ENCODE results near the gene CBL.

Gene CBL

DNA sequence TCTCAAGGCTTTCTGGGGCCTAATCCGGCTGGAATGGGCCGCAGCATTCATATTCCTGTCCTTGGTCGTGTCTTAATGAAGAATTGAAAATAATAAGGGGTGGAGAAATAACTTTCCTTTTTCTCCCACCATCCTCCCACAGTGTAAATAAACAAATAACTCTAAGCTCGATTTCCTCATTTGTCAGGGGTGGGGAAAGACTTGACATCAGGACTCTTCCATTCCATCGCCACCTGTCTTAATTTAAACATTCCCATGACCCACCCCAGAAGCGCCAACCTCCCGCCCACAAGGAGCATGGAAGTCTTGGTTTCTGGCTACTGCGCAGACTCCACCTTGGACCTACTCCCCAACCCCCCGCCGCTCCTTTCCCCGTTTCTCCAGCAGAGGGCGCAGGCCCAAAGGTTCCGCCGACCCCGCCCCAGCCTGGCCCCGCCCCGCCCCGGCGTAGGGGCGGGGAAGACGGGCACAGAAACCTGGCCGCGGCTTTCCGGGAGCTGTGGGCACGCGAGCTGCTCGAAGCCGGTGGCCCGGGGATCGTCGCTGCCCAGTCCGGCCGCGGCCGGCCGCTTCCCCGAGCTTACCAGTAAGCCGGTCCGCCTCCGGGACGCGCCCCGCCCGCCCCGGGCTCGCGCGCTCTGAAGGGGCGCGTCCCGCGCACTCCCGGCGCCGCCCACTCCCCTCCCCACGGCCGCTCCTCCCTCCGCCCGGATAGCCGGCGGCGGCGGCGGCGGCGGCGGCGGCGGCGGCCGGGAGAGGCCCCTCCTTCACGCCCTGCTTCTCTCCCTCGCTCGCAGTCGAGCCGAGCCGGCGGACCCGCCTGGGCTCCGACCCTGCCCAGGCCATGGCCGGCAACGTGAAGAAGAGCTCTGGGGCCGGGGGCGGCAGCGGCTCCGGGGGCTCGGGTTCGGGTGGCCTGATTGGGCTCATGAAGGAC, at the start of gene CBL (continued):
- TF ChIP-seq IKZF3 (tag by site-specific recombination; IDR thresholded peaks at IDR 0.05) (0 out of 2 replicates have a peak, but pooled peaks have one; percentile 55), SP3 (tag by site-specific recombination; IDR thresholded peaks at IDR 0.05) (peak; percentile 84), ZIC2 (tag by site-specific recombination; IDR thresholded peaks at IDR 0.05) (no peak), ZNF121 (tag by site-specific recombination; IDR thresholded peaks at IDR 0.05) (no peak), ZNF169 (tag by site-specific recombination; IDR thresholded peaks at IDR 0.05) (no peak), TCF7L2 (IDR thresholded peaks at IDR 0.05; ENCODE audit: borderline replicate concordance, low read depth, low read length) (peak; percentile 60; the same call in 1 of the 2 replicates), ZNF654 (tag by site-specific recombination; IDR thresholded peaks at IDR 0.05; ENCODE audit: low read depth) (peak; percentile 28; the same call in 1 of the 2 replicates), TRIM28 (IDR thresholded peaks at IDR 0.05; ENCODE audit: borderline replicate concordance, low read length) (no peak), ZNF214 (tag by site-specific recombination; IDR thresholded peaks at IDR 0.05; ENCODE audit: borderline replicate concordance) (no peak), ZNF776 (tag by site-specific recombination; IDR thresholded peaks at IDR 0.05; ENCODE audit: borderline replicate concordance) (no peak), ZNF555 (tag by site-specific recombination; conservative IDR thresholded peaks at IDR 0.05) (no peak), ZNF311 (tag by site-specific recombination; IDR thresholded peaks at IDR 0.05; ENCODE audit: borderline replicate concordance) (no peak), KLF1 (tag by site-specific recombination; IDR thresholded peaks at IDR 0.05) (peak; percentile 48), ZNF561 (tag by site-specific recombination; IDR thresholded peaks at IDR 0.05; ENCODE audit: borderline replicate concordance) (no peak; the same call in 1 of the 2 replicates), FEZF1 (tag by site-specific recombination; IDR thresholded peaks at IDR 0.05) (no peak), ZNF10 (tag by site-specific recombination; IDR thresholded peaks at IDR 0.05) (no peak), KLF10 (tag by site-specific recombination; IDR thresholded peaks at IDR 0.05) (peak; percentile 90), ZNF391 (tag by site-specific recombination; IDR thresholded peaks at IDR 0.05; ENCODE audit: borderline replicate concordance, low read depth) (no peak), ZBTB49 (tag by site-specific recombination; IDR thresholded peaks at IDR 0.05; ENCODE audit: low read depth) (no peak), ZNF155 (tag by site-specific recombination; IDR thresholded peaks at IDR 0.05) (no peak), ZNF335 (tag by site-specific recombination; conservative IDR thresholded peaks at IDR 0.05) (peak; percentile 47), ZNF112 (tag by site-specific recombination; IDR thresholded peaks at IDR 0.05) (no peak), PATZ1 (tag by site-specific recombination; IDR thresholded peaks at IDR 0.05) (peak; percentile 65)
- TF ChIP-seq, protein P1, sequence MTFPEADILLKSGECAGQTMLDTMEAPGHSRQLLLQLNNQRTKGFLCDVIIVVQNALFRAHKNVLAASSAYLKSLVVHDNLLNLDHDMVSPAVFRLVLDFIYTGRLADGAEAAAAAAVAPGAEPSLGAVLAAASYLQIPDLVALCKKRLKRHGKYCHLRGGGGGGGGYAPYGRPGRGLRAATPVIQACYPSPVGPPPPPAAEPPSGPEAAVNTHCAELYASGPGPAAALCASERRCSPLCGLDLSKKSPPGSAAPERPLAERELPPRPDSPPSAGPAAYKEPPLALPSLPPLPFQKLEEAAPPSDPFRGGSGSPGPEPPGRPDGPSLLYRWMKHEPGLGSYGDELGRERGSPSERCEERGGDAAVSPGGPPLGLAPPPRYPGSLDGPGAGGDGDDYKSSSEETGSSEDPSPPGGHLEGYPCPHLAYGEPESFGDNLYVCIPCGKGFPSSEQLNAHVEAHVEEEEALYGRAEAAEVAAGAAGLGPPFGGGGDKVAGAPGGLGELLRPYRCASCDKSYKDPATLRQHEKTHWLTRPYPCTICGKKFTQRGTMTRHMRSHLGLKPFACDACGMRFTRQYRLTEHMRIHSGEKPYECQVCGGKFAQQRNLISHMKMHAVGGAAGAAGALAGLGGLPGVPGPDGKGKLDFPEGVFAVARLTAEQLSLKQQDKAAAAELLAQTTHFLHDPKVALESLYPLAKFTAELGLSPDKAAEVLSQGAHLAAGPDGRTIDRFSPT (tag by site-specific recombination; IDR thresholded peaks at IDR 0.05) = no peak
- TF ChIP-seq, protein P2, sequence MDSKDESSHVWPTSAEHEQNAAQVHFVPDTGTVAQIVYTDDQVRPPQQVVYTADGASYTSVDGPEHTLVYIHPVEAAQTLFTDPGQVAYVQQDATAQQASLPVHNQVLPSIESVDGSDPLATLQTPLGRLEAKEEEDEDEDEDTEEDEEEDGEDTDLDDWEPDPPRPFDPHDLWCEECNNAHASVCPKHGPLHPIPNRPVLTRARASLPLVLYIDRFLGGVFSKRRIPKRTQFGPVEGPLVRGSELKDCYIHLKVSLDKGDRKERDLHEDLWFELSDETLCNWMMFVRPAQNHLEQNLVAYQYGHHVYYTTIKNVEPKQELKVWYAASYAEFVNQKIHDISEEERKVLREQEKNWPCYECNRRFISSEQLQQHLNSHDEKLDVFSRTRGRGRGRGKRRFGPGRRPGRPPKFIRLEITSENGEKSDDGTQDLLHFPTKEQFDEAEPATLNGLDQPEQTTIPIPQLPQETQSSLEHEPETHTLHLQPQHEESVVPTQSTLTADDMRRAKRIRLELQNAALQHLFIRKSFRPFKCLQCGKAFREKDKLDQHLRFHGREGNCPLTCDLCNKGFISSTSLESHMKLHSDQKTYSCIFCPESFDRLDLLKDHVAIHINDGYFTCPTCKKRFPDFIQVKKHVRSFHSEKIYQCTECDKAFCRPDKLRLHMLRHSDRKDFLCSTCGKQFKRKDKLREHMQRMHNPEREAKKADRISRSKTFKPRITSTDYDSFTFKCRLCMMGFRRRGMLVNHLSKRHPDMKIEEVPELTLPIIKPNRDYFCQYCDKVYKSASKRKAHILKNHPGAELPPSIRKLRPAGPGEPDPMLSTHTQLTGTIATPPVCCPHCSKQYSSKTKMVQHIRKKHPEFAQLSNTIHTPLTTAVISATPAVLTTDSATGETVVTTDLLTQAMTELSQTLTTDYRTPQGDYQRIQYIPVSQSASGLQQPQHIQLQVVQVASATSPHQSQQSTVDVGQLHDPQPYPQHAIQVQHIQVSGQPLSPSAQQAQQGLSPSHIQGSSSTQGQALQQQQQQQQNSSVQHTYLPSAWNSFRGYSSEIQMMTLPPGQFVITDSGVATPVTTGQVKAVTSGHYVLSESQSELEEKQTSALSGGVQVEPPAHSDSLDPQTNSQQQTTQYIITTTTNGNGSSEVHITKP (tag by site-specific recombination; IDR thresholded peaks at IDR 0.05) = peak; percentile 96
